Stimulated activated naive CD4-positive, alpha-beta T cell (primary cell): ENCODE data around the gene CACNA2D3.
"Not testable (repeated sequence)": the region's sequence is repeated elsewhere in the genome, so short reads cannot be mapped to it uniquely, and the experiment has no call there.

Experiments used
- DNase-seq, 6 experiments: peaks; one replicate each; lab custom pipeline; 2025; lab: John Stamatoyannopoulos, UW

The CACNA2D3 gene

GRCh38 chr3:54122324-54123002 is at the start of gene CACNA2D3:
Gene CACNA2D3, plus strand, starts transcription at chr3:54122552.
- DNase-seq: no peak

DNA sequence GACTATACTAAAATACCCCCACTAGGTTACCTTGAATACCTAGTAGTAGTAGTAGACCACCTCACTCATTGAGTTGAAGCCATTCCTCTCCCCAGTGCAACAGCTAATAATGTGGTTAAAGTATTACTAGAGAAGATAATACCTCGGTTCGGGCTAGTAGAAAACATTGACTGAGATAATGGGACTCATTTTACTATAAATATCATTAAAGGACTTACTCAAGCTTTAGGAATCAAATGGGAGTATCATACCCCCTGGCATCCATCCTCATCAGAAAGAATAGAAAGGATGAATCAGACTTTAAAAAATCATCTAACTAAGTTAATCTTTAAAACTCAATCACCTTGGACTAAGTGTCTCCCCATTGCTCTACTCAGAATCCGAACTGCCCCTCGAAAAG is 49.0 kb upstream of the CACNA2D3 start:
- no peak for DNase-seq

- no peak for DNase-seq
Measured at GRCh38 chr3:54079314-54079713, 43.0 kb upstream of the CACNA2D3 start.

GRCh38 chr3:54079730-54080325 is 42.5 kb upstream of the CACNA2D3 start:
- no peak for DNase-seq

GRCh38 chr3:54083921-54084320 is 38.4 kb upstream of the CACNA2D3 start:
- DNase-seq: no peak

- DNase-seq: no peak
Measured at GRCh38 chr3:54085936-54086335, 36.4 kb upstream of the CACNA2D3 start.

DNA sequence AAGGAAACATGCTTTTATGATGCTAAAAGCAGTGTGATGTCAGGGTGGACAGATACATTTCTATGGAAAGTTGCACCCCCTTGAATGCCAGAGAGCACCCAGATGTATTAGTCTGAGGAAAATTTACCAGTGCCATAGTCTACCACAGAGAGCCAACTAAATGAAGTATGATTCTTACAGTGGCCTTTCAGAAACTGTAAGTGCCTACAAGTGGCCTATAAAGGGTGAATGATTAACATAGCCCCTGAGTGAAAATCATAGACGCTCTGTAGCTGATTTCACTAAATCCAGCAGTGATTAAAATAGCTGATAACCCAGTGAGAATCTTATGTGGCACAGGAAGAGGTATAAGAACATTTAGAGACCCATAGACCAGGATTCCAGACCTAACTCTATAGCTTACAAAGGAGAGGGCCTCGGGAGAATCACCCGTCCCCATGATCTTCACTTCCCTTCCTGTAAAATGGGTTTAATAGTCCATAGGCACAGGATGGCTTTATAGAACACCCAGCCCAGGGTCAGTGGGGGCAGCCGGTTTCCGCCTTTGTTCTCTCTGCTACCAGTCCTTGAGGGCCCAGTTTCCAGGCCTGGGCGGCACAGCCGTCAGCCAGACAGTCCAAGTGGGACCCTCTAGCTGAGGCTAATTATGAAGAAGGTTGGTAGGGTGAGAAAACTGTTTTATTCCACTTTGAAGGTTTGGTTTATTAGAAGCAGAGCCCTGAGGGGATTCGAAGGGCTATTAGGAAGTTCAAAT is 35.5 kb upstream of the CACNA2D3 start:
- DNase-seq: no peak

DNA sequence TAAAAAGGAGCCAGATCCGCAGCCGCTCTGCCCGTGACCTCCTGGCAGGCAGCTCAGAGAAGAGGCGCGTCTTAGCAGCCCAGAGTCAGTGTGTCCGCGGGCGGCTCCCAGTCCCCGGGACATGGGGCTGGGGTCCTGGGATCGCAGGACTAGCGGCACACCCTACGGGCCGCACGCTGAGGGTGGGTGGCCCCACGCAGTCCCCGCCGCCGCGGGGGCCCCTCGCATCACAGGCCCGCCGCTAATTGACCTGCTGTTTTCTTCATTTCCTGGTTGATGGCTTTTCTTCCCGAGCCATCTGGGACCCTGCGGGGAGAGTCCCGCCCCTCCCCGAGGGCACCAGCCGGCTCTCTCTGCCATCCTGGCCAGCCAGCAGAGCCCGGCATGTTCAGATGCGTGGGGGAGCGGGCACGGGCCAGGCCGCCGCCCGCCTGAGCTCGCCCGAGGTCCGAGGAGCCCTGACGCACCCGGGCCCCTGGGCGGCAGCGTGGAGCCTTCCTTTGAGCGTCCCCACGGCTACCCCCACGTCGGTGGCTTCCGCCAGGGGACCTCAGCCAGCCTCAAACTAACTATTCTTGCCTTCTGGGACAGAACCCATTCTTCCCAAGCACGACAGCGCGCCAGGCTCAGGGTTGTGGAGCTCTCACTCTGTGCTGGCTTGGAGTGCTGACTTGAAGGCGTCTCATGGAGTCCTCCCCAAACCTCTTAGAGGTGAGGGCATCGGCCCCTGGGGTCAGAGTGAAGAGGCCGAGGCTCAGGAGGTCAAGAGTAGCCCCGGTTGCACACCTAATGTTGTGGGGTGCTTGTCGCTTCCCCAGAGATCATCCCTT is 34.6 kb upstream of the CACNA2D3 start:
- DNase-seq: no peak

DNA sequence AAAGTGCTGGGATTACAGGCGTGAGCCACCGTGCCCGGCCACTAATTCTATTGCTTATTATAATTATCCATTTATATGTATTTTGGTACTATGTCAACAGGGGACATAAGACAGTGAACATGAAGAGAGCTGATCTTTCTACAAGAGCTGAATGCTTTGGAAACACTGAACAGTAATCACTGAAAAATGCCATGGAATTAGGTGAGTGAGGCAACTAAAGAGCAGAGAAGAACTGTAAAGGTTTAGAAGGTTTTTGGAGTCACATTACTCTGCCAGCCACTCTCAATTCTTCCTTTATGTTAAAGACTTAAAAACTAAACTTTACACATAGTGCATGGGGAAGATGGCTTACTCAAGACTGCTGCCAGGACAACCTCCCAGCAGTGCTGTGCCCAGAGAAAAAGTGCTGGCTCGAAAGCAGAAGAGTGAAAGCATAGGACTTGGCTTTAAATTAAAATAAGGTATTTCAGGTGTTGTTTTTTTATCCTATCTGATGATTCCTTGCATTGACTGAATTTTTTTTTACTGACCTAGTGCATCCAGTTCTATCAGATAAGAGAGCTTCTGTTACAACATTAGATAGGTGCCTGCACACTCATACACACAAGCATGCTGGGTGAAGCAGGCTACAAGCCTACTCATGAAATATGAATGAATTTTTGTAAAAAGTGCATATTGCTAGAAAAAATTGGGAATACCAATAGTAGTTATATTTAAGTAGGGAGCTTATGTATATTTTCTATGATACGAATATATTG is 28.7 kb upstream of the CACNA2D3 start:
- DNase-seq: no peak

GRCh38 chr3:54094926-54095325 is 27.4 kb upstream of the CACNA2D3 start:
- DNase-seq: no peak

- DNase-seq: no peak
Measured at GRCh38 chr3:54099381-54099780, 23.0 kb upstream of the CACNA2D3 start.

DNA sequence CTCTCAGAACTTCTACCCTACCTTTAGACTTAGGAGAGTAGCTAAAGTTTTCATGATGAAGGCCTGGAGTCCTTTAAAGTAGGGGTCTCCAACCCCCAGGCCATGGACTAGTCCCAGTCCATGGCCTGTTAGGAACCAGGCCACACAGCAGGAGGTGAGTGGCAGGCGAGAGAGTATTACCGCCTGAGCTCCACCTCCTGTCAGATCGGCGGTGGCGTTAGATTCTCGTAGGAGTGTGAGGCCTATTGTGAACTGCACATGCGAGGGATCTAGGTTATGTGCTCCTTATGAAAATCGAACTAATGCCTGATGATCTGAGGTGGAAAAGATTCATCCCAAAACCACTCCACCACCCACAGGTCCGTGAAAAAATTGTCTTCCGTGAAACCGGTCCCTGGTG is 18.3 kb upstream of the CACNA2D3 start:
- DNase-seq: no peak

DNA sequence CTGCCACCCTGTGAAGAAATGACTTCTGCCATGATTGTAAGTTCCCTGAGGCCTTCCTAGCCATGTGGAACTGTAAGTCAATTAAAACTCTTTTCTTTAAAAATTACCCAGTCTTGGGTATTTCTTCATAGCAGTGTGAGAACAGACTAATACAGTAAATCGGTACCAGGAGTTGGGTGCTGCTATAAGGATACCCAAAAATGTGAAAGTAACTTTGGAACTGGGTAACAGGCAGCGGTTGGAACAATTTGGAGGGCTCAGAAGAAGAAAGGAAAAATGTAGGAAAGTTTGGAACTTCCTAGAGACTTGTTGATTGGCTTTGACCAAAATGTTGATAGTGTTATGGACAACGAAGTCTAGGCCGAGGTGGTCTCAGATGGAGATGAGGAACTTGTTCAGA is 6.2 kb upstream of the CACNA2D3 start:
- not testable (repeated sequence) for DNase-seq

- no peak for DNase-seq
Measured at GRCh38 chr3:54120657-54121413, 1.5 kb upstream of the CACNA2D3 start.

- no peak for DNase-seq
Measured at GRCh38 chr3:54121414-54122323, 683 bp upstream of the CACNA2D3 start.

DNA sequence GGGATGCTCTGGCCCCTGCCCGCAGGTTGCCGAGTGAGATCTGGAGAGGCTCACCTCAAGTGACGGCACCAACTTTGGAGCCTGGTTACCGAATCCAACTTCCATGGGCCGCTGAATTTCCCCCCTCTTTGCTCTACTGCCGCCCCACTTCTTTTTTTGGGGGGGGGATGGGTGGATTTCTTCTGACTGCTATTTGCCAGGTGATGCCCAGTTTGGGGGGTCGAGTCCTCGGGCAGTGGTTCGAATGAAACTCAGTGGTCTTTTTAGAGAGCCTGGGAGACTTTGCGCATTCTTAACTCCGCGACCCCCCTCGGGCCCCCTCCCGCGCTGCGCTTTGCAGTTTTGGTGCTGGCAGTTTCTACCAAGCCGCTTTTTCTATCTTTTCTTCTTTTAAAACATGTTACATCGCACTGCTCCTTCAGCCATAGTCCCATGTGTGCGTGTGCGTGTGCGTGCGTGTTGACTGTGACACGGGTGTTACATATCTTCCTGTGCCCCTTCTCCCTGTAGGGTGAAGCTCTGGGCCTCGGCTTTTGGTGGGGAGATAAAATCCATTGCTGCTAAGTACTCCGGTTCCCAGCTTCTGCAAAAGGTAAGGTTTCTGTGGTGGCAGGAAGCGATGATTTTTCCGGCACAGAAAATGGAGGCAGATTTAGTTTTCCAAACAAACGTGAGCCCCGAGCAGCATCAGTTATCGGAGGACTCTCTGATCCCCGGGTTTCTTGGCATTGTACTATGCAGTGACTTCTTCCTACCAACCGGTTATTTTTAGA is 837 bp downstream of the CACNA2D3 start:
- no peak for DNase-seq

- DNase-seq: no peak
Measured at GRCh38 chr3:54123776-54124196, 1.4 kb downstream of the CACNA2D3 start.

GRCh38 chr3:54125300-54125699 is 2.9 kb downstream of the CACNA2D3 start:
- no peak for DNase-seq

- no peak for DNase-seq
Measured at GRCh38 chr3:54126551-54126950, 4.2 kb downstream of the CACNA2D3 start.
